Stomach (tissue), 9 donors: ENCODE data around the gene ASL. TPM values are rescaled to one million over a fixed set of nuclear protein-coding genes. Genes with fewer than 3 reads are reported as not detected.
"Not testable (repeated sequence)": the region's sequence is repeated elsewhere in the genome, so short reads cannot be mapped to it uniquely, and the experiment has no call there.

Experiments used
- DNase-seq, 2 donors: peaks; one replicate each; pipeline versions ENCODE4 v3.0.0 to v3.0.0-alpha.2; 2013 to 2019
- H3K27ac ChIP-seq, 5 donors: fragments of 200-600 bp in 4 of 5; sonication (generic) in 4 of 5; one replicate each; pipeline ENCODE4 v1.5.1; 2013 to 2019; ENCODE audit warnings: mild to moderate bottlenecking in 1 of 5, moderate library complexity in 1 of 5
- H3K27me3 ChIP-seq, 3 donors: fragments of 200-600 bp; sonication (generic); one replicate each; pipeline ENCODE4 v1.5.1; 2017 to 2019; ENCODE audit warnings: mixed run types in 1 of 3
- H3K36me3 ChIP-seq, 4 donors: fragments of 200-600 bp; sonication (generic); 1 replicate in 3 of 4; 2 replicates in 1 of 4; pipeline ENCODE4 v1.5.1; 2016 to 2019
- H3K4me1 ChIP-seq, 4 donors: fragments of 200-600 bp; sonication (generic); one replicate each; pipeline ENCODE4 v1.5.1; 2016 to 2019
- H3K4me3 ChIP-seq, 4 donors: fragments of 200-600 bp; sonication (generic) in 3 of 4; one replicate each; pipeline ENCODE4 v1.5.1; 2016 to 2019; ENCODE audit warnings: mild to moderate bottlenecking in 1 of 4
- H3K9me3 ChIP-seq, 4 donors: fragments of 200-600 bp; sonication (generic); one replicate each; pipeline ENCODE4 v1.5.1; 2016 to 2019
- CTCF ChIP-seq, 7 experiments: fragments of 450-650 bp in 4 of 7; fragments of 200-600 bp in 3 of 7; sonication (generic) in 3 of 7; IDR thresholded peaks; one replicate each; pipeline ENCODE4 v1.5.1; 2016 to 2019; ENCODE audit warnings: antibody characterized with exemption in 7 of 7, control low read depth in 2 of 7, mild to moderate bottlenecking in 1 of 7
- EP300 ChIP-seq: sonication (generic); formaldehyde crosslinking; IDR thresholded peaks from one replicate; pipeline ENCODE4 v1.6.1; 2017; ENCODE audit warnings: antibody characterized with exemption
- POLR2A ChIP-seq, 4 donors: fragments of 450-650 bp; IDR thresholded peaks; one replicate each; pipeline ENCODE4 v1.6.1; 2016; ENCODE audit warnings: antibody characterized with exemption in 4 of 4, control low read depth in 2 of 4, mild to moderate bottlenecking in 1 of 4, moderate library complexity in 1 of 4
- POLR2AphosphoS5 ChIP-seq, 3 donors: sonication (generic); formaldehyde crosslinking; IDR thresholded peaks; one replicate each; pipeline ENCODE4 v1.6.1; 2016; ENCODE audit warnings: antibody characterized with exemption in 3 of 3
- WGBS, 5 donors: extraction: QIAGEN DNeasy Blood & Tissue Kit in 3 of 5; methylation state at CpG; one replicate each; pipeline versions ENCODE4 v1.1.5 to v1.1.7; 2013 to 2018; 5-methylcytosine and 5-hydroxymethylcytosine counted together
- intact Hi-C: fragments of 100-400 bp; cut with DNase I; formaldehyde crosslinking; loops from one replicate; pipeline ENCODE4 v1.15.1; 2023; ENCODE audit warnings: low total_unique reads
- polyA plus RNA-seq, 3 donors: library from polyadenylated mRNA; stranded (reverse); fragments of 200-250 nt; gene quantifications; one replicate each; pipeline ENCODE4 v1.2.3, GENCODE V29; 2013
- total RNA-seq, 5 donors: library from RNA; depleted of rRNA; stranded (reverse); fragments of >200 nt; gene quantifications; one replicate each; pipeline versions ENCODE4 v1.1.0 to v1.2.3, GENCODE V29; 2014 to 2016
- donor health status: healthy with polysubstance abuse.
- donor health status: Bipolar disorder and iron deficiency.
- donor health status: healthy.

Gene ASL
- total and polyA plus RNA-seq, 8 donors, result 42.8 to 369 (median 75.7) TPM

GRCh38 chr7:66070222-66070621 is 5.4 kb upstream of the ASL start:
- H3K4me1 ChIP-seq, result peaks cover 0 to 4% (median 3%) of the 10 kb centered on the region in 4 donors
- H3K9me3 ChIP-seq, result no peaks in the 10 kb centered on the region
- no peaks in the 10 kb centered on the region for H3K36me3 ChIP-seq
- intact Hi-C loops, result no loop called here
- H3K27ac ChIP-seq, result no peak overlapping the region
- no peak for DNase-seq
- no peaks in the 10 kb centered on the region for H3K27me3 ChIP-seq
- 61 to 69% (median 69%) methylated on average over 1 of the region's 1 CpG for WGBS, 5 donors
- H3K4me3 ChIP-seq, result no peak overlapping the region
- TF ChIP-seq POLR2A (IDR thresholded peaks at IDR 0.05), result no peak
- TF ChIP-seq POLR2AphosphoS5 (IDR thresholded peaks at IDR 0.05), result no peak
- no peak for TF ChIP-seq CTCF (IDR thresholded peaks at IDR 0.05)
- TF ChIP-seq EP300, result no peak

GRCh38 chr7:66072208-66072607 is 3.4 kb upstream of the ASL start:
- H3K4me3 ChIP-seq, intact Hi-C loops, DNase-seq, H3K27me3 ChIP-seq, H3K36me3 ChIP-seq, H3K9me3 ChIP-seq, H3K27ac ChIP-seq: not testable (repeated sequence)
- WGBS, 5 donors, result 62 to 74% (median 69%) methylated on average over 7 of the region's 7 CpGs
- peaks cover 10 to 17% (median 17%) of the 10 kb centered on the region in 4 donors for H3K4me1 ChIP-seq

- intact Hi-C loops, result no loop called here
- H3K4me3 ChIP-seq, result peak overlapping the region; percentile 72 to 88 (median 84)
- H3K9me3 ChIP-seq, result no peaks in the 10 kb centered on the region
- TF ChIP-seq POLR2AphosphoS5 (IDR thresholded peaks at IDR 0.05) (peak in 1 of 3 donors; percentile 12), CTCF (IDR thresholded peaks at IDR 0.05) (no peak)
- peaks cover 19 to 29% (median 29%) of the 10 kb centered on the region in 4 donors for H3K4me1 ChIP-seq
- WGBS, 5 donors, result 46 to 63% (median 55%) methylated on average over 11 of the region's 11 CpGs
- peak; percentile 66 to 79 for DNase-seq
- H3K36me3 ChIP-seq, result peaks cover 9 to 36% (median 28%) of the 10 kb centered on the region in 4 donors
- peak overlapping the region; percentile 82 to 89 (median 87) for H3K27ac ChIP-seq
- H3K27me3 ChIP-seq, result no peaks in the 10 kb centered on the region
Observed at GRCh38 chr7:66076462-66077329, 1.1 kb downstream of the ASL start.

- H3K36me3 ChIP-seq, result peaks cover 18 to 50% (median 42%) of the 10 kb centered on the region in 4 donors
- WGBS, 5 donors, result 66 to 83% (median 72%) methylated on average over 4 to 5 of the region's 5 CpGs
- H3K4me1 ChIP-seq, result peaks cover 19 to 29% (median 29%) of the 10 kb centered on the region in 4 donors
- no peaks in the 10 kb centered on the region for H3K9me3 ChIP-seq
- H3K27me3 ChIP-seq, result no peaks in the 10 kb centered on the region
- peak overlapping the region in 2 of 4 donors; percentile 82 to 88 for H3K4me3 ChIP-seq
- TF ChIP-seq POLR2A (IDR thresholded peaks at IDR 0.05), result no peak
- no peak for TF ChIP-seq CTCF (IDR thresholded peaks at IDR 0.05)
- no peak for TF ChIP-seq EP300
- no peak for TF ChIP-seq POLR2AphosphoS5 (IDR thresholded peaks at IDR 0.05)
- no peak overlapping the region for H3K27ac ChIP-seq
- no peak for DNase-seq
- intact Hi-C loops, result no loop called here
Observed at GRCh38 chr7:66078067-66078466, 2.4 kb downstream of the ASL start.

GRCh38 chr7:66082083-66082482 is 6.5 kb downstream of the ASL start:
- Histone ChIP-seq H3K4me3 (no peak overlapping the region), H3K36me3 (peaks cover 35 to 90% (median 82%) of the 10 kb centered on the region in 4 donors), H3K27ac (no peak overlapping the region), H3K4me1 (peaks cover 10 to 13% (median 13%) of the 10 kb centered on the region in 4 donors), H3K9me3 (no peaks in the 10 kb centered on the region), H3K27me3 (no peaks in the 10 kb centered on the region)
- intact Hi-C loops, result no loop called here
- 96 to 100% (median 98%) methylated on average over 2 to 6 of the region's 6 CpGs for WGBS, 5 donors
- no peak for DNase-seq
- no peak for TF ChIP-seq POLR2AphosphoS5 (IDR thresholded peaks at IDR 0.05)
- no peak for TF ChIP-seq EP300
- TF ChIP-seq CTCF (IDR thresholded peaks at IDR 0.05), result no peak
- TF ChIP-seq POLR2A (IDR thresholded peaks at IDR 0.05), result no peak
